GM18517 (cell line): ENCODE measurements around the gene ACSF2.
"Not testable (repeated sequence)": the region's sequence is repeated elsewhere in the genome, so short reads cannot be mapped to it uniquely, and the experiment has no call there.

ENCODE experiments used
- ATAC-seq: cut with Tn5 transposase; IDR thresholded peaks from one replicate; pipeline ENCODE4 v1.9.1; 2021; ENCODE audit warnings: mild to moderate bottlenecking, moderate library complexity; ENCODE audit not compliant: unreplicated experiment

Gene ACSF2

GRCh38 chr17:50406578-50406977 is 19.4 kb upstream of the ACSF2 start:
- no peak for ATAC-seq

DNA sequence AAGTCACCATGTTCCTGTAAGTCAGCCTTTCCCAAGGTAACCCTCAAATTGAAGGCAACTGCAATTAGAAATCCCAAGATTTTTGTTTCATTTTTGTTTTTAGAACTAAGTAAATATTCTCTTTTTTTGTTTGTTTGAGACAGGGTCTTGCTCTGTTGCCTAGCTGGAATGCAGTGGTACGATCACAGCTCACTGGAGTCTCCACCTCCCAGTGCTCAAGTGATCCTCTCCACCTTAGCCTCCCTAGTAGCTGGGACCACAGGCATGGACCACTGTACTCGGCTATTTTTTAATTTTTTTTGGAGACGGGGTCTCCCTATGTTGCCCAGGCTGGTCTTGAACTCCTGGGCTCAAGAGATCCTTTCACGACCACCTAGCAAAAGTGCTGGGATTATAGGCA is 18.1 kb upstream of the ACSF2 start:
- no peak for ATAC-seq

DNA sequence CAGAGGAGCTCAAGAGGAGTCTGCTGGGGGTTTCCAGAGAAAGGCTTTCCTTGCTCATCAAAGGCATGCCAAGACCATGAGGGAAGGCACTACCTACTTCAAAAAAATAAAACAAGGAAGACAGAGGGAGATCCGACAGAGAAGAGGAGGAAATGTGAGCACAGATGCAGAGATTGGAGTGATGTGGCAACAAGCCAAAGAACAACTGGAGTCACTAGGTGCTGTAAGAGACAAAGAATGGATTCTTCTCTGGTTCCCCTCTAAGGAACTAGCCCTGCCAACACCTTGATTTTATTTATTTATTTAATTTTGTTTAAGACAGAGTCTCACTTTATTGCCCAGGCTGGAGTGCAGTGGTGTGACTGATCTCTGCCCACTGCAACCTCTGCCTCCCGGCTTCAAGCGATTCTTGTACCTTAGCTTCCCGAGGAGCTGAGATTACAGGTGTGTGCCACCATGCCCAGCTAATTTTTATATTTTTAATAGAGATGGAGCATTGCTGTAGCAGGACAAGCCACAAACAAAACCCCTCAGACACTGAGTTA is 13.8 kb upstream of the ACSF2 start:
- ATAC-seq: no peak

DNA sequence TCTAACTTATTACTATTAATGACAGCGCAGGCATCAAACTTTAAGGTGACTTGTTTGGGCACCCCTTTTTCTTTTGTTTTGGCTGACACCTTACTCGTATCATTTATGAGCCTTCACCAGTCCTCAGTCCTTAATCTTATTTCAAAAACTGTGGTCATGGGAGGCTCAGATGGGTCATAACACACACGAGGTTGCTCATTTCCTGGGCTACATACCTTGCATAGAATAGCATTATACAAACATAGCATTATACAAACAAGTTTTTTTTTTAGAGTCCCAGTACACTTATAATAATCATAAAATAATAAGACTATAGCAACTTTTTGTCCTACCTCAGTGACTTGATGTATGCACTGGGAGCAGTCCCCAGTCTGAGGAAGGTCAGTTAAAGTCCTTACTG is 11.2 kb upstream of the ACSF2 start:
- no peak for ATAC-seq

- ATAC-seq: not testable (repeated sequence)
Measured at GRCh38 chr17:50419577-50419976, 6.4 kb upstream of the ACSF2 start.

DNA sequence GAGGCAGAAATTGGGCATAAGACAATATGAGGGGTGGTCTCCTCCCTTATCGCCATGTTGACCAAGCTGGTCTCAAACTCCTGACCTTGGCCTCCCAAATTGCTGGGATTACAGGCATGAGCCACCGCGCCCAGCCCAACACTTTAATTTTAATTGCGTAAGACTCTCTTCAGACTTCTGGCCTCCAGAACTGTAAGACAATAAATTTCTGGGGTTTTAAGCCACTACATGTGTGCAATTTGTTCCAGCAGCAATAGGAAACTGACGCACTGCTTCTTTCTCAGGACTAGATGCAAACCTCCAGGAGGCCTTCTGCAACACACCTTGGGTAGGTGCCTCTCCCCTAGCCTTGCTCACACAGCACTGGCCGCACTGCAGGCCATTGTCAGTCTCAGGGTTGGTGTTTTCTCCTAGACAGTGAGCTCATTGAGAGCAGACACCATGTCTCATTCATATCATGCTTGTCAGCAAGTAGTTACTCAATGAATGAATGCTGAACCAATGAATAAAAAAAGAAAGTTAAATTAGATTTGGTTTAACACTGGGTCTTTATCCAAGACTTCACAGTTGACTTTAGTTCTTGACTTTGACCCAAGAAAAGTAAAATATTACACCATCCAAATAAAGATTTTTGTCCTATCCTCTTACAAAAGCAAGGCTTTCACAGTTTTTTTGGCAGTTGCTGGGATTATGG is 5.5 kb upstream of the ACSF2 start:
- no peak for ATAC-seq

DNA sequence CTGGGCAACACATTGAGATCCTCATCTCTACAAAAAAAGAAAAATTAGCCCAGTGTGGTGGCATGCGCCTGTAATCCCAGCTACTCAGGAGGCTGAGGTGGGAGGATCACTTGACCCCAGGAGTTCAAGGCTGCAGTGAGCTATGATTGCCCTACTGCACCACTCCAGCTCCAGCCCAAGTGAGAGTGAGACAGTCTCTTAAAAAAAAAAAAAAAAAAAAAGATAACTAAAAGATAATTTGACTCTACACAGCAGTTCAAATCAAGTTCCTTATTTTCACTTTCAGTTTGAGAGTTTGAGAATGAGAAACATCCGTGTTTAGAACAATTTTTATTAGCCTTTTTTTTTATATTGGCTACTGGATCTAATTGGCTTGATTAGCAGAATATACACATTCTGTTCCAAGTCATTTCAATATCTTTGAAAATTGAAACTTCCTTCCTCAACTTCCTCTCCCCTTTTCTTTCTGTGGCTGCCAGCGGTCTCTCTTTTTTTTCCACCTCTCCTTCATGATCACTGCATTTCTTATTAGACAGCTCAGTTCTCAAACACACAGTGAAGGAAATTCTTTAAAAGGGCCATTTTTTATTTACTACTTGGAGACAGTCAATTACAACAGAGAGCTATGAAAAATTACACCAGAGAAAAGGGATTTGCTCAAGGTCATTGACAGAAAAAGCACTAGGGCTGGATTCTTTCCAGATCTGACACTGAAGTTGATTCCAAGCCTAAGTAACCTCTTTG is 4.5 kb upstream of the ACSF2 start:
- no peak for ATAC-seq

- no peak for ATAC-seq
Measured at GRCh38 chr17:50422738-50423137, 3.3 kb upstream of the ACSF2 start.

DNA sequence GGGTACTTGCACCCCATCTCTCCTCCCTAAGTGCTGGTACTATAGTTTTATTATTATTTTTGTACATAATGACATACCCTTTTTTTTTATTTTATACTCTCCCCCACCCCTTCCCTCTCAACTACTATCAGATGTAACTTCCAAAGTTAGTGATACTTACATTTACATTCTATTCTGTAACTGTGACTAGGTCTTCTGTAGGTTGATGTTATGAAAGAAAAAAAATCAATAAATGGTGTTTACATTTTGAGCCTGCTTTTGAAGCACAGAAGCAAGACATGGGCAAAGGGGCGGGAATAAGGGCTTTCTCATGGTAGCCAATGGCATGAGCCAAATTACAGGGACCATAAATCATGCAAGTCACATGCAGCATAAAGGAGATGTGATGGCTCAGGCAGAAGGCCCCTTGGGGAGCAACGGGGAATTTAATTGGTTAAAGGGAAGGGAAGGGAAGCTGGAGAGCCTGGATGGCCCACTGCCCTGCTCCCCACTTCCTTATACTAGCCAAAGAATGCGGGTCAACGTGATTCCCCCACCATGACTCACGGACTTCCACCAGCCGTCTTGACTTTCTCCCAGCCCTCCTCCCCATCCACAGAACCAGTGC is 2.4 kb upstream of the ACSF2 start:
- ATAC-seq: no peak

DNA sequence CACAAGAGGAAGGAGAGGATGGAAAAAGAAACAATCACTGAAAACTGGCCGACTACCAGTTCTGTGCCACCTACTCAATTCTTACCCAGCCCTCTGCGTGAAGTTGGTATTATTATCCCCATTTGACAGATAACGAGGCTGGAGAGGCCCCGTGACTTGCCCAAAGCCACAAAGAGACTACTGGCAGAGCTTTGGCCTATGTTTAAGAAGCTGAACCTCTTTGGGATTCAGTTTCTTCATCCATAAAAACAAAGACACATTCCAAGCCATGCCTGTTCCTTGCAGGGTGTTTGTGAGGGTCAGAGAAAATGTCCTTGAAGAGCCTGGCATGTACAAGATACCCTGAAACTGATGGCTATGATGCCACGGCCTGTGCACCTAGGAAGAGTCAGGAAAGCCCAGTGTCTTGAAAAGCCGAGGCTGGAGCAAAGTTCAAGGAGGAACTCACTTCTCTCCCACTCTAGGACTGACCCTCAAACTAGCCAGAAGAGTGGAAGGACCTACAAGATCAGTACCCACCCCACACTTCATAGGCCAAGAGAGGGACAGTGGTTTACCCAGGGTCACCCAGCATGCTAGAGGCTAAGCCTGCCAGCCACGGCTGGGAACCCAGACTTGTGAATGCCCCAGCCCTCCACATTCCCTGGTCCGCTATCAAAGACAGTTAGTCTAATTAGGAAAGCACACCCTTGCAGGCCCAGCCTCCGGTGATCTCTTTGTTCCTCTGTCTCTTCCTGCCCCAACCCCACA is 1.6 kb upstream of the ACSF2 start:
- ATAC-seq: no peak

GRCh38 chr17:50424996-50425681 is 879 bp upstream of the ACSF2 start:
- ATAC-seq: no peak

DNA sequence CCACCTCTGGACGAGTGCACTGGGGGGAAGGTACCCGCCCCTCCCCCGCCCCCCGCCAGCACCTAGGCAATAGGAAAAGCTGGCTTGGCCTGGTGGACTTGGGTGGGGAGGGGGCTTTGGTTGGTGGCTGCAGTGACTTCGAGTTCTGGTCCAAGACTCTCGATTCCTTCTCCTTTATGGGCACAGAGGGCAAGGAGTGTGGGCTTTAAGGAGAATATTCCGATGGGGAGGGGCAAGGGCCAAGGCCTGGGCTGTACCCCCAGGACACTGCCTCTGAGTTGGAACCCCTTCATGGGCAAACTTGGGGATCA is 409 bp downstream of the ACSF2 start:
- ATAC-seq: no peak

DNA sequence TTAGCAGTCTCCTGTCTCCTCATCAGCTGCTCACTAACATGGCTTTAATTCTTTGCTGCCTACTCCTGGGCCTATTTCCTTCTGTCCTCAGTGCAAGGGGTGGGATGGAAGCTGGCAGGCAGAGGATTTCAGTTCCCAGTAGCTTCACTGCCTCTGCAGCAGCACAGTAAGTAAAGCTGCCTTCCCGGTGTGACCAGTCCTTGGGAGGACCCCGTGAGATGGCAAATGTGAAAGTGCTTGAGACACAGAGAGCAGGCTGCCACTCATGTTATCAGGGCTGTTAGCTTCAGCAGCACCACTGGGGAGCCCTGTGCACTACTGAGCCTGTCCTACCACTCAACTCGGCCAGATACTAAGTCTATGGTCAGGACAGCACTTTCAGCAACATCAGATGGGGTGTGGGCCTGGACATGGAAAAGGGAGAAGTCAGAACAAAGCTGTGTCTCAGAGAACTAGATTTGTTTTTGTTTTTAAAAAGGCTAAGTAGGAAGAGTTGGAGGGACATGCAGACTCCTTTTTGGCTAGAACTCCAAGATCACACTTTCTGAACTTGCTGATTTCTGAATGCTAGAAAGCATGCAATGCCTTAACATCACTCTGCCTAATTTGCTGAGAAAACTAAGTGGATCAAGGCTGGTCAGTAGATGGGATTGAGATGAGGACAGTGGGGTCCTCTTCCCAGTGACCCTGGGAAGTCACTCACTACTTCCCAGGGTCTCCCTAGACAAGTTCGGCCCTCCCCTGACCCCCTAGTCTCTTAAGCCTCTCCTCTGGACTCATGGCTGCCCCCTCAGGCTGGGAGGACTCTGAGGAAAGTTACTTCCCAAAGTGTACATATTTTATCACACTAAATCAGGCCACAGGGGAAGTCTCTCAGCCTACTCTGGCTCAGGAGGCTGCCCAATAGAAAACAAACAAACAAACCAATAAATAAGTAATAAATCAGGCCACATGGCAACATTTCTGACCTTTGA is 1.1 kb downstream of the ACSF2 start:
- ATAC-seq: no peak

DNA sequence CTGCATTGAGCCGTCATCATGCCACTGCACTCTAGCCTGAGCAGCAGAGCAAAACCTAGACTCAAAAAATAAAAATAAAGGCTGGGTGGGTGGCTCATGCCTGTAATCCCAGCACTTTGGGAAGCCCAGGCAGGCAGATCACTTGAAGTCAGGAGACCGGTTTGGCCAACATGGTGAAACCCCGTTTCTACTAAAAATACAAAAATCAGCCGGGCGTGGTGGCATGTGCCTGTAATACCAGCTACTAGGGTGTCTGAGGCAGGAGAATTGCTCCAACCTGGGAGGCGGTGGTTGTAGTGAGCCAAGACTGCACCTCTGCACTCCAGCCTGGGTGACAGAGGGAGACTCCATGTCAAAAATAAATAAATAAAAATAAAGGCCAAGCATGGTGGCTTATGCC is 2.1 kb downstream of the ACSF2 start:
- not testable (repeated sequence) for ATAC-seq

DNA sequence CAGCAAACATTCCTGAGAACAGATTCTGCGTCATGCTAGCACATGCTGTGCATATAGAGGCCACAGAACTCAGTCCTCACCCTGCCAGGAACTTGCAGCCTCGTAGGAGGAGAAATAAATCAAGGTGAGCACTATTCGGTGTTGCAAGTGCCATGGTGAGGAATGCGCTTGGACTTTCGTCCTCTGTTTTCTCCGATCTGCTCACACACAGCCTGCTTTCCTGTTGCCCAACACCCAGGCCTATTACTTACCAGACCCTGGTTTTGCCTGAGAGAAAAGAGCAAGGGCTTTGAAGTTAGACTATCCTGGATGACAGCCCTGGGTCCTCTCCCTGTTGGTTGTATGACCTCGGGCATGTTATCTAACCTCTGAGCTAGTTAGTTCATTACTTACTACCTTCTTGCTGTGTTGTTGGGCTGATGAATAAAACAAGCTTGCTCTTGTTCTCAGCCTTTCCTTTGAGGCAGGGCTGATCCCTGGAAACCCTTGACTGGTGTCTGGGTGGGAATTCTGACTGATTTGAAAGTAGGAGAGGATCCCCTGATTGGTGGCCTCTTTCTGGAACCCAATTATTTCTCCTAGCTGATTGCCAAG is 2.9 kb downstream of the ACSF2 start:
- no peak for ATAC-seq

GRCh38 chr17:50429793-50430192 is 3.8 kb downstream of the ACSF2 start:
- ATAC-seq: no peak

DNA sequence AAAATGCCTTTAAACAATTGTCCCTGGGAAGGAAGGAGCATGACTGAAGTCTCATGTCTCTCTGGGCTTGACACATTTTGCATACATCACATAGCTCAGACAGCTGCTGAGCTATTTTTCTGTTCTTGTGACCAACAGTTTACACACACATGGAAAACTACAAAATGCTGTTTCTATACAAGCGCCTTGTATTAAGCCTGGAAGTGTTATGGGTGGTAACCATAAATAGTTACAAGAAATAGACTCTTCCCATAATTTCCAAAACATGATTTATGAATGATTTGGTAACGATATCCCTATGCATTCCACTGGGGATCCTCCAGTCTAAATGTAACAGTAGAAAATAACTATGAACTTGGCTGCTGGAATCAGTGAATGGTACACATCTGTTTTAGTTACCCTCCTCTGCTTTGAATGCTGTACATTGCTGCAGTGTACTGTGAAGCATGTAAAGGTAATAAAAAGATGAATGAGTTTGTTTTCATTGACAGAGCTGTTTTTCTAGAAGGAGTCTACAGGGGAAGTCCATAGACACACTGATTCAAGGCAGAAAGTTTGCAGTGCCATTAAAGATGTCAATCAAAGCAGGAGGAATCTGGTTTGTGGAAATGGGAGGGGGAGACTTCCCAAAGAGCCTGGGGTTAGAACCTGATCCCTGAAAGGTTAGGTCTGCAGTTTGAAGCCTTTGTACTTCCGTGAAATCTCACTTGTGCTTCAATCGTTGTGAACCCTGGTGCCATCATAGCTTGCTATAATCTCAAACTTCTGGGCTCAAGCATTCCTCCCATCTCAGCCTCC is 5.0 kb downstream of the ACSF2 start:
- no peak for ATAC-seq

DNA sequence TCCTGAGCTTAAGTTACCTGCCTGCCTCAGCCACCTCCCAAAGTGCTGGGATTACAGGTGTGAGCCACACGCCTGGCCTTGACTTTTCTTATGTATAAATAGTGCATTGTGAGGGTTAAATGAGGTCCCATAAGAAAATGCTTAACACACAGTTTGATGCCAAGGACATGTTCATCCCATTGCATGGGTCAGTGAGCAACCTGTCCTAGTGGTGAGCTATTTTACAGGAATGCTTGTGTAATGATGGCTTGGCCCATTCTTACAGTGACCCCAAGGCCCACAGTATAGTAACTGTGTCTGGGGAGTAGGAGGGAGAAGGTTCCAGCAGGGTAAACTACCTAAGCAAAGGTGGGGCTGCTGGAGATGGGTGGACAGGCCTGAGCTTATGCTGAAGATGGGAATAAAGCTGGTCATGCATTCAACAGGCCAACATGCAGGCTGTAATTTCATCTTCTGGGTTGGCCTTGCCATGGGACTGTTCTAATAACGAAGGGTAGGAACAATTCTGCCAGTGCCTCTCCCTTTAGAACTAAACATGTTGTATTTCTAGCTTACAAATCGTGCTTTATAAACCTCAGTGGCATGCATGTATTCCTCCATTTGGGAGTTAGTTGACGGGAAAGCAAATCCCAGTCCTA is 6.2 kb downstream of the ACSF2 start:
- no peak for ATAC-seq
